SJCRH30 (cell line): Measurements from ENCODE around the gene SBNO1. TPM values are rescaled to one million over a fixed set of nuclear protein-coding genes. Genes with fewer than 3 reads are reported as not detected.

Source experiments
- total RNA-seq: library from RNA; depleted of rRNA; stranded (reverse); fragments of >200 nt; shearing (Covaris generic); gene quantifications from 2 replicates; pipeline ENCODE4 v1.2.3, GENCODE V29; 2014; rRNA removed

The SBNO1 gene
- total RNA-seq, 1 experiment from 2014 or later: 40.8 TPM

Other genes with a start within 250 kb of the SBNO1 start
- 1.2 and 1.3 TPM in 2 replicates for gene PITPNM2, start 213.8 kb downstream of the SBNO1 start, total RNA-seq
- gene MPHOSPH9, start 131.7 kb downstream of the SBNO1 start, total RNA-seq: 68.7 and 78.2 TPM in 2 replicates
- 16.9 and 19.8 TPM in 2 replicates for gene MTRFR, start 131.4 kb downstream of the SBNO1 start, total RNA-seq
- 369 and 389 TPM in 2 replicates for gene CDK2AP1, start 93.0 kb downstream of the SBNO1 start, total RNA-seq
- 43.6 and 53.5 TPM in 2 replicates for gene KMT5A, start 19.3 kb upstream of the SBNO1 start, total RNA-seq
- gene RILPL2, start 71.8 kb upstream of the SBNO1 start, total RNA-seq: 1.8 and 2.2 TPM in 2 replicates
- 14.9 and 18.7 TPM in 2 replicates for gene SNRNP35, start 93.3 kb upstream of the SBNO1 start, total RNA-seq
- 6.8 and 8.5 TPM in 2 replicates for gene RILPL1, start 168.9 kb upstream of the SBNO1 start, total RNA-seq
- 196 and 211 TPM in 2 replicates for gene TMED2, start 219.7 kb upstream of the SBNO1 start, total RNA-seq
- 29.8 and 40.9 TPM in 2 replicates for gene DDX55, start 237.3 kb upstream of the SBNO1 start, total RNA-seq